Stimulated activated CD4-positive, alpha-beta T cell treated with anti-CD3 and anti-CD28 coated beads, Interleukin-2, amount 100 ng/mL, for 24 hours (primary cell): ENCODE data around the gene KCNQ5.

Experiments
- DNase-seq, 2 donors: peaks; one replicate each; pipeline ENCODE4 v3.0.0-alpha.2; 2020

KCNQ5 gene

DNA sequence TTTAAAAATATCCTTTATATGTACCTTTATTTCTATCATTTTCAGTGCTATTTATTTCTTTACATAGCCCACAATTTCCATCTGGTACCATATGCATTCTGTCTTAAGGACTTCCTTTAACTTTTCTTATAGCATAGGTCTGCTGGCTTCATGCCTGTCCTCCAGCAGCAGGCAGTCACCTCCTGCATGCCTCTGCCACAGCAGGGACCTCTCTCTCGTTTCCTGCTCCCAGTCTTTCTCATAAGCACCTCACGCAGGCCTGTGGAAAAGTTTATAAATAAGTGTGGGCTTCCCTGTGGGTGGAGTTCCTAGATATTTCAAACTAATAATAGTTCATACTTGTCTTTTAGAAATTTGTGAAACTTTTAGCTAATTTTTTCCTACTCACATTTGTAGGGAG, 133.9 kb downstream of the KCNQ5 start:
- no peak for DNase-seq

DNA sequence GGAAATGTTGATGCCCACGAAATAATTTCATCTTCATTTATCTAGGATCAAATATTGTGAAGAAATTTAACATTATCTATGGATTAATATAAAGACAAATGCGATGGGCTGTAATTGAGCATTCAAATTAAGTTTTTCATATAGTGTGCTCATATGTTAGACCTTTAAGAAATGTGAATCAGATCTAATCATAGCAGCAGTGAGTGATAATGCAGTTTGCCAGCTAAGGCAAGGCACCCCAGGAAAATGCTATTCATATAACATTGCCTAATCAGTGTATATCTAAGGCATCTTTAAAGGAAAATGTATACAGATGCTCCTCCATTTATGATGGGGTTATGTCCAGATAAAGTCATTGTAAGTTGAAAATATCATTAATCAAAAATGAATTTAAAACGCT, 135.2 kb downstream of the KCNQ5 start:
- no peak for DNase-seq

DNA sequence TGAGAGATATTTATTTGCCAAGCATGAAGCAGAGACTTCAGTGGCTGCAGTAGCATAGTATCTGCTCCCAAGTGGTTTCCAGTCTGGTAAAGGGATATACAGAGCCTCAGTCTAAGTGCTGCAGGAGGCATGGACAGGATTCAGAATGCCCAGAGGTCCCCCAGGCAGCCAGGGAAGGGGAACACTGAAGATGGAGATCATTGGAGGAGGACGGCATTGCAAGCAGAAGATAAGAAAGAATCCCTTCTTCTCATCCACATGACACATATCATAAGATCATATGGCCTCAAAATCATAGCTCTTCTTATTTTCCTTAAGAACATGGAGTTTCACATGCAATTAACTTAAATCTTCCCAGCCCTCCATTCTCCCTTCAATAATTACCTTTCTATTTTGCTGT, 136.1 kb downstream of the KCNQ5 start:
- DNase-seq: no peak

DNA sequence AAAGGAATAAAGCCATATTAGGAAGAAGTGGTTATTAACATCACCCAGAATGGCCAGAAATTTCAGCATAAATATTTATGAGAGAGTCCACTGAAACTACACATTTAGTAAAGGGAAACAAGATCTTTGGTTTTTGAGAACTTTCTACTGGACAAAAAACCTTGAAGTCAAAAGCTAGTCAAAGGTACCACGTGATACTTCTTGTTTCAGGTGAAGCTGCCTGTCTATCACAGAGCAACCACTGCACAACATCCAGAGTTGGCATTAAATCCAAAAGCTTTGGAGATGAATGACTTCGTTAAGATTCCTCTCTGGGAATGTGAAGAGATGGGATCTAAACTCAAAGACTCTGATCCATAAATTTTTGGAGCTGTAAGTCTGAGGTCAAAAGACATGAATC, 137.0 kb downstream of the KCNQ5 start:
- DNase-seq: no peak

DNA sequence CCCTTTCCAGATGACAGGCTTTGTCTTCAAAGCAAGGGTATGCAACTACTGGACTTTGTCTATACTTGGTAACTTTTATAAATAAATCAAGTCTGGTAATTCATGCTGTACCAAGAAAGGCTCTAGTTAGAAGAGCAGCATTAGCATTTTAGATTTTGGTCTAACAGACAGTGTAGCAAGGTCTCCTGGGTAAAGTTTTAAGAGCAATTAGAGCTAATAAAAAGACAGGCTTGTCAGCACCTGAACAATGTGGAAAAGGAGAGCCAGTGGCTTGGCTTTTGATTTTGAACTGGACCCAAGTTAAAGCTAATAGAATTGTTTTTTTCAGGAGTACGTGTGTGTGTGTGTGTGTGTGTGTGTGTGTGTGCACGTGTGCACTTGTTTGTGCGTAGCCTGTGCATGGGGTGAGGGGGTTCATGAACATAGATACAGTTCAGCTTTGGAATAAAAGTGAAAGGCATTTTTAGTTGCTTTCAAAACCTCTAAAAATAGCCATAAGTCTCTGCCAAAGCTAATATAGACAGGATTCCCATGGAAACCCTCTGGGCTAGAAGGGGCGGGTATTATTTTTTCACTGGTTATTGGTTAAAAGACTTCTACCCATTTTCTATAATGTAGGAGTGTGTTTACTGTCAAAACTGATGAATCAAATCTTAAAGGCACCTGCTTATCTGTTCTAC, 138.4 kb downstream of the KCNQ5 start:
- no peak for DNase-seq

DNA sequence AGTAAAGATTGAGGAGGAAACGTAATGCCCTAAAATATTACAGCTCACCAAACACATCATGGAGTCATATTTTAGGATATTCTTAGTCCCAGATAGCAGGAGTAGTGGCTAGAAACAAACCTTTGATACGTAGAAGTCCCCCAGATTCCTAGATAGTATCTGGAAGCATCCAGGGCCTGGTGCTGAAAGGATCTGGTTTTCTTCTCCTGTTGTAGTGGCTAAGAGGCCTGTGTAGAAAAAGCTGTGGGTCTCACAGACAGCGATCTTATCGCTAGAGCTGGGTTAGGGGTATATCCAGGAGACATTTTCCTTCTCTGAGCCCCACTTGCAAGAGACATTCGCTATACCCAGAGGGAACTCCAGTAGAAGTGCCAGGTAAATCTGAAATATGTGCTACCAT, 139.9 kb downstream of the KCNQ5 start:
- no peak for DNase-seq

DNA sequence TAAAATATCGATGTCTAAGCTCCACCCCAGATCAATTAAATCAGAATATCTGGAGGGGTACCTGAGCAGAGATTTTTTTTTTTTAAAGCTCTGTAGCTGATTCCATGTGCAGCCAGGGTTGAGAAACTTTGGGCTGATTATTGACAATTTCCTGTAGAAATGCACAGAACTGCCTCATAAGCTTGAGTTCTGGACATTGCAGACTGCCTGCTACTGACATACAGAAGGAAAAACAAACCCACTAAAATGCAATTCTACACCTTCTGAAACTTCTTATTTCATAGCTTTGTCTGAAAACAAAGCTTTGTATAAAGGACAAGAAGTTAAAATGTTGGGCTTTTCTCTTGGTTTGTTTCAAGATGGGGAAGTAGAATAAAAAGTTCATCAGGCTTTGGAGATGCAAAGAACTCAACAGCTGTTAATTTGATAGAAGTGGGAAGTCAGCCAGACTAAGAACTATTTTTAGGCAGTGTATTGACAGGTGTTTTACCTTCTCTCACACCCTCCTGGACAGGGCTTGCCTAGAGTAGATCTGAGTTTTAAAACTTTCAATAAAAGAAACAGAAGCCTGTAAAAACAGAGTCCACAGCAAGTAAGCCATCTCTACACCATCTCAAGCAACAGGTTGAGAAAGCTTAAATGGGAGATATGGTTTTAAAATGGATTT, 147.7 kb downstream of the KCNQ5 start:
- no peak for DNase-seq

DNA sequence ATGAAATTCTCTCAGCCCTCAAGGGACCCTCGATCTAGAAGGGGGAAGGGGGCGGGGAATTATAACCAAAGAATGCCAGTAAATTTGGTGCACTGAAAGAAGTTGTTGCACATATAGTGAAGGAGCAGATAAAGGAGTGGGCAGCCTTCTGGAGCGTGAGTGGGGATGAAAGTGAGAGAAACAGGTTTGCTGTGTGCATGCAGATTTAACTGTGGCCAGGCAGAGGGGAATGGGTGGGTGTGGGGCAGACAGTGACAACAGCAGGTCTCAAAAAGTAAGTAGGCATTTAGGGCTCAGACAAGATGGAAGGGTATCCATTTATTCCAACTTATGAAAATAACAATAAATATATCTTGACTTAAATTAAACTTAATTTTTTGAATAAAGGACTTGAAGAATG, 149.1 kb downstream of the KCNQ5 start:
- no peak for DNase-seq

DNA sequence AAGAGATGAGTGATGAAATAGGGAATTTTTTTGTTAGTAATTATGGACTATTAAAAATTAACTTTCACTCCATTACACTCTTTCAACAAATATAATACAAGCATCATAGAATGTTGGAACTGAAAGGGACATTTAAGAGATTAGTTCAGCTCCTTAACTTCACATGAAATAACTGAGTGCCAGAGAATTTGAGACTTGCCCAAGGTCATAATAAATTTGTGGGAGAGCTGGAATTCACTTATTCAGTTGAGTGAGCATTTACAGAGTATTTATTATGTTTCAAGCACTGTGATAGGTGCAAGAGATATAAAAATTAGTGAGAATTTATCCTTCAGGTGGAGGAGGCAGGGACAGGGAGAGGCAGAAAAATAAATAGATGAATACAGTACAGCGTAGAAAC, 154.6 kb downstream of the KCNQ5 start:
- no peak for DNase-seq

DNA sequence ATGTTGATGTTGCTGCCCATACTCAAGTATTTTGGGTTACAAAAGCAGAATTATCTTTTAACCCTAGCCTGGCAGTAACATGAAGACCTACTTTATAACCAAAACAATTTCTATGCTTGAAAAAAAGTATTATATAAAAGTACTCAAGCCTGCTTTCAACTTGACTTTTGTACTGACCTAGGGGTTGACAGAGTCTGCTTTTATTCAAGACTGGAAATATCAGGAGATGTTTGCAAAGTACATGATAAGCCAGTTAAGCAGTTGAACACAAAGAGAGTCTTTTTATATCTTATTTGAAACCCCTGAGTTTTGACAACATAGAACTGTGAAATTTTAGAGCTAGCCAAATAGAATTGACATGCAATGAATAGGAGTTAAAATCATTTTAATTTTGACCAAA, 159.8 kb downstream of the KCNQ5 start:
- no peak for DNase-seq

DNA sequence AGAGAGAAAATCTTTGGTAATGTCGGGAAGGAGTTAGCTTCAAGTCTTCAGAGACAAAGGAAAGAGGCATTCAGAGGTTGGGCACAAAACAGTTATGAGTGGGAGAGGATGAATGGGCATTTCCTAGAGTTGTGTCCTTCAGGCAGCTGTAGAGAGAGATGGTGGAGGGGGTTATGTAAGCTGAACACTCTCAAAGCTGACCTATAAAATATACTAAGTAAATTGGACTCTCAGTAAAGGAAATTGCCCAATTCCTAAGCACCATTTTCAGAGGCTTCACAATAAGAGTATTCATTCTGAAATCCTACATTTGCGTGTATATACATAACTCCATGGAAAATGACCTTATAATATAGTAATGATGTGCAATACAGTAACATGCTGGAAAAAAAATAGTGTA, 161.2 kb downstream of the KCNQ5 start:
- no peak for DNase-seq

DNA sequence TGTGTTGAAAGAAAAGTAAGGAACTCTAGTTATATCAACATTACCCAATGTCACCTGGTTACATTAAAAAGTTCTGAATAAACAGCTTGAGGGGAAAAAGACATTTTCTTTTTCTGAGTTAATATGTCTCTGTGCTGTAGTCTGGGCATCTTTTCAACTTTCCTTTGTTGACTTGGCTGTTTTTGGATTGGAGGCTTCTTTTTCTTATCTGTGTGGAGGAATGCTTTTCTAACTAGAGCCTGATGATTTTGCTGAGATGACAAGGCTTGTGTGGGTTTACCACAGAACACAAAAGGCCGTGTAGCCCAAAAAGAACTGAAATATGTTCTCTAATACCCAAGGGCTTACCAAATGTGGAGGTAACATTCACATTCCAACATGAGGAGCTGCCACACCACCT, 161.8 kb downstream of the KCNQ5 start:
- DNase-seq: no peak

DNA sequence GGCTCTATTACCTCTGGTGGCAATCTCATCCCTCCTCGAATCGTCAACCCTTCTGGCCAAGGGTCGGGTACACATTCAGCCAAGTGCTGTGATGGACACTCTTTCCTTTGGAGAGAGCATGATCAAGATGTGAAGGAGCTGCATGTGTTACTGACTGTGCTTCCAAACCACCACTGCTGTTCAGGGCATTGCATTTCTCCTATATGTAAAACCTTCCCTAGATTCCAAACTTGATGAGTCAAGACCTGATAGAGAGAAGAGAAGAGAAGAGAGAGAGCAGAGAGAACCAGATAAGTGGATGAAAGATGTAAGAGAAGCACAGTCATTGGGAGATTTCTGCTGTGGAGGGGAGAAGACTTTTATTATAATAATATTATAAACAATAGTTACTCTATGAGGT, 162.2 kb downstream of the KCNQ5 start:
- DNase-seq: no peak

DNA sequence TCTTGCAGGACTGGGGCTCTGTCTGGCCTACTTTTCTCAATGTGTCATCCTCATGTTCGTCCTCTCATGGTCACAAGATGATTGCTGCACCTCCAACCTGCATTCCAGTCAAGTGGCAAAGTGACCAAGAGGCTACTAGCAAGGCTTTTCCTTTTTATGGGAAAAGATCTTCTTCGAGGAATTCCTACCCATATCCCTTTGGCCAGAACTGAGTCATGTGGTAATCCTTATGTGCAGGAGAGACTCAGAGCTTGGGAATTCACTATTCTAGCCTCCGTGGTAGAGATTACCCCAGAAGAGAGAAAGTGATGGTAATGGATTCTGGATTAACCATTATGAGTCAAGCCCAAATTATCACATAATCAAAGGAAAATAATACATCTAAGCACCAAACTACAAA, 162.7 kb downstream of the KCNQ5 start:
- DNase-seq: no peak

DNA sequence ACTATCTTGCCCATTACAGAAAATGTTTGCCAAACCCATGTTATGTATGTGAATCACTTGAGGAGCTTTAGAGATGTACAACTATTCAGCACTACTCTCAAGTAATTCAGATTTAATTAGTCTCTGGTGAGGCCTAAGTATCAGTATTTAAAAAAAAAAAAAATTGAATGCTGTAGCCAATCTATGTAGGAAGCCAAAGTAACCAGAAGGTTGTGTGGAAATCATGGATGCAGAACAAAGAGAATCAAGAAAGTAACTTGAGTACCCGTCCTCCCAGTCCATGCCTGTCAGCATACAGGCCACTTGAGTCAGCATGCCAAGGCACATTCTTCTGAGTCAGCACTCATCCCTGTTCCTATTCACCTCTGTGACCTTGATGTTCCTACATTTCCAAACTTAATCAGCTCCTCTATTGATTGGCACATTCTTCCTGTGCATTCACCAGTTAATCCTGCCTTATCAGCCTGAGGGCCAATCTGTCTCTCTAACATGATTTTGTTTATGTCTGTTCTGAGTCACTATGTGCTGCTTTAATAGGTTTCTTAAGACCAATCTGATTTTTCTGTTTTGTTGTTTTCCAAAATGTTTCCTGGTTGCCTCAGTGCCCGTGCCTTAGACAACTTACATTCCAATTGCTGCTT, 165.6 kb downstream of the KCNQ5 start:
- no peak for DNase-seq

DNA sequence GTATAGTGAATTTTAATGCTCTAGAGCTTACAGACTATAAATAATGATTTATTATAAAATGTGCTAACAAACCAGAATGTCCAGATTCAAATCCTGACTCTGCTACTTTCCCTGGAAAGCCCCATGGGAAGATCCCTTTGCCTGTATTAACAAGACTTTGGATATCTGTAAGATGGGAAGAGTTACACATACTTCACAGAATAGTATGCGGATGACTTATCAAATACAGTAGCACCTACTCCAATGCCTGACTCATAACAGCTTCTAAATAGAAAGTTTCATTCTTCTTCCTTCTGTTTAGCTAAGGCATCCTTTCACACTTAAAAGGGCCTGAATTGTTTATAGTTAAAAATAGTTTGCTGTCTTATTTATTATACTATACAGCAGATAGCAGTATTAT, 166.3 kb downstream of the KCNQ5 start:
- DNase-seq: no peak

DNA sequence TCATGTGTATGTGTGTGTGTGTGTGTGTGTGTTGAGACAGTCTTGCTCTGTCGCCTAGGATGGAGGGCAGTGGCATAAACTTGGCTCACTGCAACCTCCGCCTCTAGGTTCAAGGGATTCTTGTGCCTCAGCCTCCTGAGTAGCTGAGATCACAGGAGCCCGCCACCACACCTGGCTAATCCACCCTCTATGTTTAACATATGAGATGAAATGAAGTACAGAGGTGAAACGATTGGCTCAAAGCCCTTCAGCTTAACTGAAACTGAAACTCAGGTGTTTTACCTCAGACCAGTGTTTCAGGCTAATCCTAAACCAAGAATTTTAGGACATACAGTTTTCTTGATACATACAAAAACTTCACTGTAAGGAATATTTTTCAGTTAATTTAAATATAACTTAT, 167.3 kb downstream of the KCNQ5 start:
- no peak for DNase-seq

DNA sequence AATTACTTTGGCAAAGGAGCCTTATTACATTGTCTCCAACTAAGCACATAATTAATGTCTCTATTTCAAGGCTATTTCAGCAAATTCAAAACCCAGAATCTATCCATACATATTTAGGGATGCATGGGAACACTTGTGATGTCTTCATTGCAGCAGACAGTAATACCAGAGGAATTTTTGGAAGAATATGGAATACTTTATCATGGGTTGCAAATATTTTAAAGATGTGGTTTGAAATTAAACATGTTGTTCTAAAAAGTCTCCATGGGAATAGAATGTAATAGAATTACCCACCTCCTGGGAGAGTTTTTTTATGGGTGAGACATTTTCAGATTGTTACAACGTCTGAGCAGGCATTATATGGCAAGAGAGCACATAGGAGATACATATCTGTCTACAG, 170.8 kb downstream of the KCNQ5 start:
- DNase-seq: no peak

DNA sequence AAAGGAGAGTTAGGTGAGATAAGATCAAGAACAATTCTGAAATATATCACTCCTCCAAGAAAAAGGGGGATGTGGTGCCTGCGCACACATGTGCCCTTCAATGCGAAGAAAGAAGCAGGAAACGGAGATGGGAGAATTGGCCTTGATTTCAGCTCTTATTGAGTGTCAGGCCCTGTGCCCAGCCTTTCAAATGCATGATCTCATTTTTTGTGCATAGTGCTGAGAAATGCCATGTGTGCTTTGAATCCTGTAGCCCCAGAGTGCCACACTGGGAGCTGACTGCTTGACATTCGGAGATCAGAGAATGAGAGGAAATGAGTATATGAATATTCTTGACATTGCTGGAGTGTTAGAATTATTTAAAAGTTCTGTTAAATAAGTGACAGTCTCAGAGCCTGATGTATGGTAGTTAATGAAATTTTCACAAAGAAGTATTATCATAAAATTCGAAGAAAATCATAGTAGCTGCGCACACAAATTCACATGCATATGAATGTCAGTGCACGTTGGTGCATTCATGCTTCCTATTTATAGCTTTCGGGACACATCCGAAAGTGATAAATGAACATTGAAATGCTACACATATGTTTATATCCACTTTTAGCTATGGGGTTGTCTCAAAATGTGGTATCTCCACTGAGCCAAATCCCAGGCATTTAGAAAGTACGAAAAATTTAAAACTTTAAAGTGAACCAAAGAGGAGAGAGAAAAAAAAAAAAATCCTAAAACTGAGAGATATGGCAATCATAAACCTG, 172.0 kb downstream of the KCNQ5 start:
- DNase-seq: no peak

DNA sequence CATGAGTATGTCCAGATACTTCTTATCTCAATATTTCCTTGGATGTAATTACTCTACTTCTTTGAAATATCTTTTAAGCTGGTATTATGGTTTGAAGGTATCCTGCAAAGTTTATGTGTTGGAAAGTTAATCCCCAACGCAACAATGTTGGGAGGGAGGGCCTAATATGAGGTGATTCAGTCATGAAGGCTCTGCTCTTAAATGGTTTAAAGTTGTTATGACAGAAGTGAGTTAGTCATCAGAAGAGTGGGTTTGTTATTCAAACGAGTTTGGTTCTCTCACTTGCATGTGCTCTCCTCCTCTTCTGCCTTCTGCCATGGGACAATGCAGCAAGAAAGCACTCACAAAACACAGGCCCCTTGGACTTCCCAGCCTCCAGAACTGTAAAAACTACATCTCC, 176.3 kb downstream of the KCNQ5 start:
- DNase-seq: no peak

DNA sequence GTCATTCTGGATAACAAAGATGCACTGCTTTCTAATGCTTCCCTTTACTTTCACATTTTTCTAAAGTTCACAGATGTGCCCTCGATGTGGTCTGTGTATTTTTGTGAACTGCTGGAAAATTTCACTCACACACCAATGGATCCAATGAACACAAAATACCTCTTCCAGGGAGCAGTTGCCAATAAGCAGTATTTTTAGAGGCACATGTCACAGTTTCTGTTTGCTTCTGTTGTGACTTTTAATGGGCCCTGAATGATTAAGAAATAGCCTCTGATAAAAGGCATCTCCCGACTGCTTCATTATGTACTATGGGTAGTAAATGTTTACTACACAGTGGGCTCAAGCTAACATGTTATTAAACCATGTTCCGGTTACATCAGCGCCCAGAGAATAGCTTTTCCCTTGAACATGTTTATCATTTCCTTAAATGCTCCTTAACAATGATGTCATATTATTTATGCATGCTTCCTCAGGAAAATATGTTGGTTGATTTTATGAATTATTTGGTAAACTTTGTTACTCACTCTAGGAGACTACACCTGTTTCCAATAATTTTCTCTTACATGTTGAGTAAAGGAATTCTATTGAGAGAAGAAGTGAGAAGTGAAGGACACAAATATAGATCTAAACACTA, 188.0 kb downstream of the KCNQ5 start:
- DNase-seq: no peak

DNA sequence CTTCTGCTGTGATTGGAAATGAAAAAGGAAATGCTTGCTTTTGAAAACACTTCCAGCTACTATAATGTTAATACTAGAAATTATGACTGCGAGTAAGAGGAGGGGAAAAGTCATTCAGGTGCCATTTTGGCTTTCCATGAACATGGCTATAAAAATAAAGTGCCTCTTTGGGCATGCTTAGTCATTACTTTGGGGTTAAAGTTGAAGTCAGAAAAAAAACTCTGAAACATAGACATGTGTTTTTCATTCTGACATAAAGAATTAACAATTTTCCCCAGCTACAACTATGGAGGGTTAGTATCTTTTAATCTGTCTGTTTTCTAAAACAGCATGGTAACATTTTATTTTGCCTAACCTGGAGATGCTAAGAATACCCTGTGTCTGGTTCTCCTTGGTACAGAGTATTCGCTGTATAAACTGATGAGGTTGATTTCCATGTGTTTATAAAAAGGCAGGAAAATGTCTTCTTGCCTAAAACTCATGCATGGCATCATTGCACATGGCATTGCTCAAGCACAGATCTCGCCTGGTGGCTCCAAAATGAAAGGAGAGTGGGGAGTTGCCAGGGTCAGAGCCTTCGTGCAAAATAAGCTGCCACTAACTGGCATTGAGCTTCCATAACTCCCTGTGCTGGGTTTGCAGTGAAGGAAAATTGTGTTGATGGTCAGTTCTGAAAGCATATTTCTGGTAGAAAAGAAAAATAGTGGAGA, 188.9 kb downstream of the KCNQ5 start:
- DNase-seq: no peak

DNA sequence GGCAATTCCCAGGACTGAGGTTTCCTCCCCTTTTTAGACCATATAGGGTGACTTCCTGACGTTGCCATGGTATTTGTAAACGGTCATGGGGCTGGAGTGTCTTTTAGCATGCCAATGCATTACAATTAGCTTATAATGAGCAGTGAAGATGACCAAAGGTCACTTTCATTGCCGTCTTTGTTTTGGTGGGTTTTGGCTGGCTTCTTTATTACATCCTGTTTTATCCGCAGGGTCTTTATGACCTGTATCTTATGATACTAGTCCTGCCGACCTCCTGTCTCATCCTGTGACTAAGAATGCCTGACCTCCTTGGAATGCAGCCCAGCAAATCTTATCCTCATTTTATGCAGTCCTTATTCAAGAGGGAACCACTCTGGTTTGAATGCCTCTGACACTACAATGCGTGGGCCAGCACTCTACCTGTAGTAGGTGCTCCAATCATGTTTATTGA, 190.1 kb downstream of the KCNQ5 start:
- no peak for DNase-seq
